Osteocyte (in vitro differentiated cells): ENCODE measurements around the gene PREB. TPM values are rescaled to one million over a fixed set of nuclear protein-coding genes. Genes with fewer than 3 reads are reported as not detected.

ENCODE experiments used
- DNase-seq: peaks from one replicate; pipeline ENCODE4 v3.0.0; 2021; ENCODE audit warnings: mixed read lengths; ENCODE audit not compliant: unreplicated experiment; ENCODE audit errors: extremely low spot score
- H3K27ac Mint-ChIP-seq: one replicate; pipeline ENCODE4 v1.8.0; 2021; ENCODE audit warnings: mild to moderate bottlenecking, mixed read lengths; ENCODE audit not compliant: unreplicated experiment
- H3K27me3 Mint-ChIP-seq: one replicate; pipeline ENCODE4 v1.8.0; 2021; ENCODE audit warnings: mixed read lengths; ENCODE audit not compliant: unreplicated experiment
- H3K36me3 Mint-ChIP-seq: one replicate; pipeline ENCODE4 v1.8.0; 2021; ENCODE audit warnings: mixed read lengths; ENCODE audit not compliant: unreplicated experiment
- H3K4me1 Mint-ChIP-seq: one replicate; pipeline ENCODE4 v1.8.0; 2021; ENCODE audit warnings: mixed read lengths; ENCODE audit not compliant: unreplicated experiment
- H3K4me3 Mint-ChIP-seq: one replicate; pipeline ENCODE4 v1.8.0; 2021; ENCODE audit warnings: mild to moderate bottlenecking, moderate library complexity, mixed read lengths; ENCODE audit not compliant: unreplicated experiment
- H3K9me3 Mint-ChIP-seq: one replicate; pipeline ENCODE4 v1.8.0; 2021; ENCODE audit warnings: mixed read lengths; ENCODE audit not compliant: unreplicated experiment
- CTCF ChIP-seq: fragments of 200-600 bp; sonication (generic); IDR thresholded peaks from 2 replicates; pipeline ENCODE4 v1.5.0; 2021; ENCODE audit warnings: antibody characterized with exemption, mild to moderate bottlenecking, moderate library complexity
- total RNA-seq: library from RNA; stranded (reverse); gene quantifications from 2 replicates; pipeline ENCODE4 v1.2.1, GENCODE V29; 2021

The PREB gene
- total RNA-seq, 1 donor from 2014 or later, result 46.3 TPM

GRCh38 chr2:27171351-27171848 lies 37.0 kb upstream of the PREB start:
- no peak overlapping the region for H3K27ac Mint-ChIP-seq
- H3K9me3 Mint-ChIP-seq, result no peaks in the 10 kb centered on the region
- no peak for DNase-seq
- peaks cover 2% of the 10 kb centered on the region for H3K4me1 Mint-ChIP-seq
- TF ChIP-seq CTCF, result no peak
- H3K36me3 Mint-ChIP-seq, result no peaks in the 10 kb centered on the region
- peaks cover 25% of the 10 kb centered on the region for H3K27me3 Mint-ChIP-seq
- no peak overlapping the region for H3K4me3 Mint-ChIP-seq

GRCh38 chr2:27170581-27171337 lies 36.3 kb upstream of the PREB start:
- Mint-ChIP-seq H3K9me3 (no peaks in the 10 kb centered on the region), H3K27ac (no peak overlapping the region), H3K4me1 (peaks cover 2% of the 10 kb centered on the region), H3K27me3 (peaks cover 22% of the 10 kb centered on the region), H3K36me3 (no peaks in the 10 kb centered on the region), H3K4me3 (no peak overlapping the region)
- no peak for DNase-seq
- no peak for TF ChIP-seq CTCF

GRCh38 chr2:27164960-27165763 lies 30.7 kb upstream of the PREB start:
- Mint-ChIP-seq H3K27me3 (peaks cover 11% of the 10 kb centered on the region), H3K4me3 (no peak overlapping the region), H3K27ac (no peak overlapping the region), H3K36me3 (no peaks in the 10 kb centered on the region), H3K9me3 (no peaks in the 10 kb centered on the region), H3K4me1 (peaks cover 2% of the 10 kb centered on the region)
- no peak for TF ChIP-seq CTCF
- DNase-seq, result no peak

GRCh38 chr2:27162151-27163121 lies 28.0 kb upstream of the PREB start:
- no peak for TF ChIP-seq CTCF
- H3K4me3 Mint-ChIP-seq, result no peak overlapping the region
- DNase-seq, result no peak

More at GRCh38 chr2:27162151-27163121, 28.0 kb upstream of the PREB start:
- no peak overlapping the region for H3K27ac Mint-ChIP-seq
- H3K27me3 Mint-ChIP-seq, result peaks cover 12% of the 10 kb centered on the region
- no peaks in the 10 kb centered on the region for H3K36me3 Mint-ChIP-seq
- H3K4me1 Mint-ChIP-seq, result no peaks in the 10 kb centered on the region
- no peaks in the 10 kb centered on the region for H3K9me3 Mint-ChIP-seq
